Activated CD8-positive, alpha-beta T cell treated with anti-CD3 and anti-CD28 coated beads for 36 hours (primary cell): ENCODE measurements around the gene CYGB. TPM values are rescaled to one million over a fixed set of nuclear protein-coding genes. Genes with fewer than 3 reads are reported as not detected.
"Not testable (repeated sequence)": the region's sequence is repeated elsewhere in the genome, so short reads cannot be mapped to it uniquely, and the experiment has no call there.

Source experiments
- ATAC-seq: fragments of 200-7000 bp; cut with Tn5 transposase; one replicate; pipeline ENCODE4 v1.10.0; 2021; ENCODE audit warnings: mild to moderate bottlenecking, moderate library complexity
- CTCF ChIA-PET: fragments of 350-600 bp; sonication (Branson Sonifier 250); formaldehyde crosslinking; loops from one replicate; lab custom pipeline; 2021; ENCODE audit warnings: antibody characterized with exemption; lab: Charles Lee
- POLR2A ChIA-PET: fragments of 350-600 bp; sonication (Branson Sonifier 250); formaldehyde crosslinking; loops from one replicate; lab custom pipeline; 2021; ENCODE audit warnings: antibody characterized with exemption; lab: Charles Lee
- DNase-seq: peaks from one replicate; pipeline ENCODE4 v3.0.0-alpha.2; 2020
- H3K27ac Mint-ChIP-seq: one replicate; pipeline ENCODE4 v1.8.0; 2021; ENCODE audit warnings: mild to moderate bottlenecking, mixed read lengths
- H3K27me3 Mint-ChIP-seq: one replicate; pipeline ENCODE4 v1.8.0; 2021; ENCODE audit warnings: mixed read lengths
- H3K36me3 Mint-ChIP-seq: one replicate; pipeline ENCODE4 v1.8.0; 2021; ENCODE audit warnings: low read depth, mixed read lengths
- H3K4me1 Mint-ChIP-seq: one replicate; pipeline ENCODE4 v1.8.0; 2021; ENCODE audit warnings: low read depth, mixed read lengths
- H3K4me3 Mint-ChIP-seq: one replicate; pipeline ENCODE4 v1.8.0; 2021; ENCODE audit warnings: mild to moderate bottlenecking, moderate library complexity, mixed read lengths
- H3K9me3 Mint-ChIP-seq: one replicate; pipeline ENCODE4 v1.8.0; 2021; ENCODE audit warnings: mixed read lengths
- CTCF ChIP-seq: fragments of 200-600 bp; IDR thresholded peaks from one replicate; pipeline ENCODE4 v1.8.0; 2022; ENCODE audit warnings: antibody characterized with exemption, mild to moderate bottlenecking
- intact Hi-C: fragments of 100-400 bp; cut with micrococcal nuclease; formaldehyde crosslinking; loops from one replicate; pipeline ENCODE4 v1.10.0; 2022
- total RNA-seq, 2 experiments: library from RNA; stranded (reverse); gene quantifications; one replicate each; pipeline ENCODE4 v1.2.3, GENCODE V29; 2021

Gene CYGB
- total RNA-seq, 2 experiments from 2014 or later = 0.23 TPM; not detected in 1

- Mint-ChIP-seq H3K9me3 (no peaks in the 10 kb centered on the region), H3K36me3 (no peaks in the 10 kb centered on the region), H3K4me3 (no peak overlapping the region), H3K4me1 (peaks cover 3% of the 10 kb centered on the region), H3K27ac (no peak overlapping the region), H3K27me3 (peaks cover 17% of the 10 kb centered on the region)
- TF ChIP-seq CTCF = no peak
- intact Hi-C loops = no loop called here
- ATAC-seq (no peak), DNase-seq (no peak)
- POLR2A ChIA-PET = no interaction called here
- CTCF ChIA-PET = interaction anchor here (1.0 to 1.9 kb wide), 2 partner anchors 12 kb away, joined by 3 to 14 read pairs; no protein-coding TSS in a partner anchor
Observed at GRCh38 chr17:76534831-76535732, 2.4 kb downstream of the CYGB start.

- H3K4me1 Mint-ChIP-seq = peaks cover 12% of the 10 kb centered on the region
- H3K27ac Mint-ChIP-seq = not testable (repeated sequence)
Observed at GRCh38 chr17:76533640-76534359, 3.7 kb downstream of the CYGB start.

GRCh38 chr17:76532072-76532651, 5.3 kb downstream of the CYGB start:
- DNase-seq = no peak
- Mint-ChIP-seq H3K9me3 (no peaks in the 10 kb centered on the region), H3K4me3 (no peak overlapping the region), H3K27ac (no peak overlapping the region), H3K4me1 (peaks cover 23% of the 10 kb centered on the region), H3K27me3 (peaks cover 3% of the 10 kb centered on the region), H3K36me3 (no peaks in the 10 kb centered on the region)
- no peak for TF ChIP-seq CTCF
- no peak for ATAC-seq
- ChIA-PET CTCF (interaction anchor here (1.5 kb wide), 1 partner anchor 10 kb away, joined by 3 read pairs; no protein-coding TSS in a partner anchor), POLR2A (interaction anchor here (0.7 to 1.0 kb wide), 2 partner anchors 28 to 55 kb away, joined by 3 read pairs; no protein-coding TSS in a partner anchor)
- intact Hi-C loops = no loop called here

More at GRCh38 chr17:76533640-76534359, 3.7 kb downstream of the CYGB start:
- H3K9me3 Mint-ChIP-seq, DNase-seq, ATAC-seq, H3K27me3 Mint-ChIP-seq, intact Hi-C loops, H3K4me3 Mint-ChIP-seq, H3K36me3 Mint-ChIP-seq: not testable (repeated sequence)
- ChIA-PET POLR2A (interaction anchor here (0.9 kb wide), 1 partner anchor 24 kb away, joined by 4 read pairs; no protein-coding TSS in a partner anchor), CTCF (interaction anchor here (1.0 to 1.3 kb wide), 4 partner anchors 10 to 15 kb away, joined by 3 to 9 read pairs (median 4); no protein-coding TSS in a partner anchor)

- DNase-seq = no peak
- ChIA-PET POLR2A (no interaction called here), CTCF (interaction anchor here (1.5 kb wide), 1 partner anchor 9 kb away, joined by 3 read pairs; no protein-coding TSS in a partner anchor)
- Mint-ChIP-seq H3K4me3 (no peak overlapping the region), H3K9me3 (no peaks in the 10 kb centered on the region), H3K36me3 (no peaks in the 10 kb centered on the region), H3K27me3 (peaks cover 3% of the 10 kb centered on the region), H3K27ac (no peak overlapping the region), H3K4me1 (peaks cover 23% of the 10 kb centered on the region)
- no peak for ATAC-seq
- intact Hi-C loops = no loop called here
- TF ChIP-seq CTCF = no peak
Observed at GRCh38 chr17:76531486-76532038, 5.9 kb downstream of the CYGB start.
